Mucosa of rectum (tissue), 2 donors: Measurements from ENCODE around the gene EME1.
"Not testable (repeated sequence)": the region's sequence is repeated elsewhere in the genome, so short reads cannot be mapped to it uniquely, and the experiment has no call there.

ENCODE experiments used
- H3K27ac ChIP-seq, 2 donors: one replicate each; pipeline ENCODE4 v1.7.0; 2013; ENCODE audit warnings: inconsistent platforms in 2 of 2, low read depth in 2 of 2, low read length in 2 of 2
- H3K27me3 ChIP-seq, 2 donors: one replicate each; pipeline ENCODE4 v1.7.0; 2013; ENCODE audit warnings: low read length in 2 of 2; ENCODE audit not compliant: control insufficient read depth in 2 of 2, insufficient read depth in 2 of 2
- H3K36me3 ChIP-seq, 2 donors: one replicate each; pipeline ENCODE4 v1.7.0; 2013; ENCODE audit warnings: low read length in 2 of 2; ENCODE audit not compliant: control insufficient read depth in 2 of 2, insufficient read depth in 2 of 2
- H3K4me1 ChIP-seq, 2 donors: one replicate each; pipeline ENCODE4 v1.7.0; 2013; ENCODE audit warnings: low read length in 2 of 2, mild to moderate bottlenecking in 1 of 2; ENCODE audit not compliant: control insufficient read depth in 2 of 2, insufficient read depth in 2 of 2
- H3K4me3 ChIP-seq, 2 donors: one replicate each; pipeline ENCODE4 v1.7.0; 2013; ENCODE audit warnings: low read length in 2 of 2
- H3K9ac ChIP-seq, 2 donors: one replicate each; pipeline ENCODE4 v1.7.0; 2013; ENCODE audit warnings: low read length in 2 of 2, low read depth in 1 of 2, mild to moderate bottlenecking in 1 of 2
- H3K9me3 ChIP-seq, 2 donors: one replicate each; pipeline ENCODE4 v1.7.0; 2013; ENCODE audit warnings: low read length in 2 of 2; ENCODE audit not compliant: control insufficient read depth in 2 of 2
- donor health status: healthy.
- donor health status: Normal muscosa, but diverticular disease.

EME1 gene

DNA sequence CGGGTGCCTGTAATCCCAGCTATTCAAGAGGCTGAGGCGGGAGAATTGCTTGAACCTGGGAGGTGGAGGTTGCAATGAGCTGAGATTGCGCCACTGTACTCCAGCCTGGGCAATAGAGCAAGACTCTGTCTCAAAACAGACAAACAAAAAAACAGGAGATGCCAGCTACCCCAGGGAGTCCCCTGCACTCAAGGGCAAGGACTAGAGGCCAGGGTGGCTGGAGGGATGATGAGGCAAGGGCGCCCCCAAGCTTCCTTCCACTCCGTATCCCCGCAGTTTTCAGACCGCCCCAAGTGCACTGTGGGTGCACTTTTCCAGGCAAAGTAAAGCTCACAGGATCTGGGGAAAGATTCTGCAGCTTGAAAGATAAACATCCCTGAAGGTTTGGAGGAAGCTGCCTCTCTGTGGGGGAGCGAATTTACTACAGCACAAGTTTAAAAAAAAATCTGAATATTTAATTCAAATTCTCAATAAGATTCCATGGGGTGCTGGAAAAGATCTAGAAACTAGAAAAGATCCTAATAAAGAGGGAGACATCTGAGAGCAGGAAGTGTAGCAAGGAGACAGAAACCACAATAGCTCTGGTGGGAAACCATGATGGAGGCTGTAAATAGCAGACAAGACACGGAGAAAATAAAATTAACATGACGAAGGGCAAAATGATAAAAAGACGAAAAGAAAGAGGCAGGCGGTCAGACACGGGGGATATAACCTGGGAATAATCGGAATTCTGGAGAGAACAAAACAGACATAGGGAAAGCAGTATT is 39.6 kb upstream of the EME1 start:
- not testable (repeated sequence) for H3K9me3 ChIP-seq, H3K36me3 ChIP-seq, H3K27me3 ChIP-seq, H3K4me3 ChIP-seq, H3K9ac ChIP-seq, H3K27ac ChIP-seq, H3K4me1 ChIP-seq

GRCh38 chr17:50337956-50338355 is 35.1 kb upstream of the EME1 start:
- no peaks in the 10 kb centered on the region for H3K9me3 ChIP-seq
- no peak overlapping the region for H3K27ac ChIP-seq
- no peak overlapping the region for H3K9ac ChIP-seq
- no peaks in the 10 kb centered on the region for H3K27me3 ChIP-seq
- H3K36me3 ChIP-seq = no peaks in the 10 kb centered on the region
- H3K4me3 ChIP-seq = no peak overlapping the region
- H3K4me1 ChIP-seq = no peaks in the 10 kb centered on the region

- H3K36me3 ChIP-seq = no peaks in the 10 kb centered on the region
- H3K9me3 ChIP-seq = no peaks in the 10 kb centered on the region
- H3K27ac ChIP-seq = no peak overlapping the region
- H3K27me3 ChIP-seq = no peaks in the 10 kb centered on the region
- H3K4me3 ChIP-seq = no peak overlapping the region
- no peak overlapping the region for H3K9ac ChIP-seq
- H3K4me1 ChIP-seq = no peaks in the 10 kb centered on the region
Observed at GRCh38 chr17:50338645-50339044, 34.4 kb upstream of the EME1 start.

DNA sequence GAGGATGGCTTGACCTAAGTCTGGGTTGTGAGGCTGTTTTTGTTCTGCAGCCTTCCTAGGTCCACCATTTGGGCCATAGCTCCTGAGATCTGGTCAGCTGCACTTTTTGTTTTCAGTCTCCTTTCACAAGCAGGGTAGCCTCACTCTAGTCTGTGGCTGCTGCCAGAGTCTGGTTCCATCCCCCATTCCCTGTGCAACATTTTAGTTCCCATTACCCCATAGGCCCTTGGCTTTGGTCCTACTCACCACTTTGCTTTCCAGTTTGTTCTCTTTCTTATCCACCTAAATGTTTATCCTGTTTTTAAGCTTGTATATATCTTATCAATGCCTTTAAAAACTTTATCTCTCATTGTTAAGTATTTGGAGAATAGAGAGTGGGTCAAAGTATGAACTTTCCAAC is 33.6 kb upstream of the EME1 start:
- Histone ChIP-seq H3K9me3 (no peaks in the 10 kb centered on the region), H3K4me1 (peaks cover 0 to under 1% of the 10 kb centered on the region in 2 donors), H3K9ac (no peak overlapping the region), H3K27ac (no peak overlapping the region), H3K27me3 (no peaks in the 10 kb centered on the region), H3K36me3 (no peaks in the 10 kb centered on the region), H3K4me3 (no peak overlapping the region)

DNA sequence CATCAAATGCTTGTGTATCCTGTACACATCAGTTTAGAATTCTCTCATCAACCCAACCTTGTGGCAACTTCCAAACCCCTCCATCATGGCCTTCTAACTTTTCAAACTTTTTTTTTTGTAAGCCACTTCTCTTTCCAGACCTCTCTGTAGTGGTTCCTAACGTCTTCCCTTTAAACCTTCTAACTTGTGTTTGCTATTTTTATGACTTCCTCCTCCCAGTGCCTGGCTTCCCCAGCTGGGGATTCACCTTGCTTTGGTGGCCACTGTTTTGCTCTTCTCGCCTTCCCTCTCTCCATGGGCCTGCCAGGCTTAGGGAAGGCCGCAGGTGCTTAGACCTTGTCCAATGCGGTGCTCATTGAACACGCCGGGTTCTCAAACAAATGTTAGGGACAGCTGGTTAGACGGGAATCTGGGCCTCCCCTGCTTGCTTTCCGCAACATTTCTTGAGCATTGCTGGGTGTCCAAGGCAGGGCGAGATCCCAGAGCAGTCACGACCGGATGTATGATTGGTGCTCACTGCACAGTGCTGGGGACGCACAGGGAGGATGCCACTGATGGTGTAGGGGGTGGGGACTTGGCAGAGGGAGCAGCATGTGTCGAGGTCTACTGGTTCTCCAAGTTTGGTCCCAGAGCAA is 28.2 kb upstream of the EME1 start:
- Histone ChIP-seq H3K9ac (no peak overlapping the region), H3K9me3 (no peaks in the 10 kb centered on the region), H3K4me3 (peak overlapping the region in 1 of 2 donors; percentile 3)

DNA sequence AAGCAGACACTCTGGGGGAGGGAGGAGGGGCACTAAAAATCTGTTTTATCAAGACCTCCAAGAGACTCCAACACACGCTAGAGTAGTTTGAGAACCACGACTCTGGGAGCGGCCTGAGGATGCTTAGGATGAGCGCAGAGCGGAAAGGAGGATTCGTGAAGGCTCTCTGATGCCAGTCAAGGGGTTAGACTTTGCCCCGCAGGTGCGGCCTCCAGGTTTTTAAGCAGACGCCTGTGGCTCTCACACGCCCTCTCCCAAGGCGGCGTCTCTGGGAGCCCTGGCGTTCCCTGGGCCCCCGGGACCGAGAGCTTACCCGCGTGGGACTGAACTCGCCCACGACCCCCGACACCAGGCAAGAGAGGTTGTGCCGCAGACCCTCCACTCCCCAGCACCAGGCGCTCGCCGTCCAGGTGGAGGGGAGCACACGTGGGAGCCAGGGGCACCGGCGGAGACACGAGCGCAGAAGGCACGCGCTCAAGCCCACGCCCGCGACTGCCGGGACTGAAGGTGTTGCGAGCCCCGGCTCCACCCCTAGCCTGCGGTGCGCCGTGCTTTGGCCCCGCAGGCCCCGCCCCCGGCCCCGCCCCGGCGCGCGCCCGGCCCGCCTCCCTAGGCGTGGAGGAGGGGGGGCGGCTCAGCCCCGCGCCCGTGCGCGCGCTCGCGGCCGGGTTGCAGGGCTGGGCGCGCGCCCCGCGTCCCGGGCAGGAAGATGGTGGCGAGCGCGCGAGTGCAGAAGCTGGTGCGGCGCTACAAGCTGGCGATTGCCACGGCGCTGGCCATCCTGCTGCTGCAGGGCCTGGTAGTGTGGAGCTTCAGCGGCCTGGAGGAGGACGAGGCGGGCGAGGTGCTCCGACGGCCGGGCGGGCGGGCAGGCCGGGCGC is 27.4 kb upstream of the EME1 start, which contains the start of gene XYLT2:
Gene XYLT2 (plus strand): TSS at position 695 of the 881 bp plus-strand sequence. CDS start 15 bp downstream, at position 710.
- H3K4me1 ChIP-seq = peaks cover 15 to 22% of the 10 kb centered on the region in 2 donors
- no peaks in the 10 kb centered on the region for H3K27me3 ChIP-seq
- H3K9me3 ChIP-seq = no peaks in the 10 kb centered on the region
- H3K4me3 ChIP-seq = peak within 1 kb of the TSS; percentile 71 to 83
- H3K27ac ChIP-seq = peak within 1 kb of the TSS; percentile 63 to 77
- H3K36me3 ChIP-seq = no peaks in the 10 kb centered on the region
- H3K9ac ChIP-seq = peak within 1 kb of the TSS; percentile 72 to 80

More for the DNA sequence above, 28.2 kb upstream of the EME1 start:
- peak overlapping the region; percentile 63 to 77 for H3K27ac ChIP-seq
- peaks cover 15 to 22% of the 10 kb centered on the region in 2 donors for H3K4me1 ChIP-seq
- H3K27me3 ChIP-seq = no peaks in the 10 kb centered on the region
- no peaks in the 10 kb centered on the region for H3K36me3 ChIP-seq

GRCh38 chr17:50346313-50347116 is 26.5 kb upstream of the EME1 start:
- Histone ChIP-seq H3K9ac (peak overlapping the region; percentile 63 to 72), H3K4me3 (peak overlapping the region; percentile 71 to 83), H3K27ac (peak overlapping the region; percentile 17 to 56), H3K4me1 (peaks cover 15 to 22% of the 10 kb centered on the region in 2 donors), H3K36me3 (no peaks in the 10 kb centered on the region), H3K27me3 (no peaks in the 10 kb centered on the region), H3K9me3 (no peaks in the 10 kb centered on the region)

DNA sequence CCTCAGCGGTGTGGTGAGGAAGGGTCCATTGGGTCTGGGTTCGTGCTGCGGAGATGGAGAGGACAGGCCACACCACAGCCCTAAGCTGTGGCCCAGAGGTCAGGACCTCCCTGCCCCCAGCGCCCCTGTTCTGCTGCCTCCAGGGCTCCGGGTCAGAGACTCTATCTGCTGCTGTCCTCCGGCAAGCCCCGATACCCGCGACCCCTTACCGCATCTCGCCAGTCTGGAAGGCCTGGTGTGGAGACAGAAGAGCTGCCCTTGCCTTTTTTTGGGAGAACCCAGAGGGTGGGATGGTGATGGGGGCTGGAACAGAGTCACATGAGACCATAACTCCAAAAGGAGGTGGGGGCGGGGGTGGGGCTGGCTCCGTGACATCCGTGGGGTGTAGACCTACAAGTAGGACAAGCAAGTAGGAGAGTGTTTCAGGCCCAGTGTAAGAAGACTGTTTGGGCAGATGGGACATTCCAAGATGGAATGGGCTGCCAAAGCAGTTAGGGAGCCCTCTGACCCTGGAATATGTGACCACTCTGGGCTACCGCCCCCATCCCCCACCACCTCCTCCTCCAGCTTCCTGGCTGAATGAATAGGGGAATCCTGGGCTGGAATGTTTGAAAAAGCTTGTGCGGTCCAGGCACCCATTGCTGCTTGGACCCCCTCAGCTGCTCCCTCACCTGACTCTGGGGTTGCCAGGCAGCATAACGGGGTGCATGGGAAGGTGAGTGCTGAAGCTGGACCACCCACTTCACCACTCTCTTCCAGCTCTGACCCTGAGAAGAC is 25.7 kb upstream of the EME1 start:
- Histone ChIP-seq H3K4me3 (peak overlapping the region; percentile 71 to 83), H3K9ac (peak overlapping the region; percentile 63 to 72), H3K36me3 (no peaks in the 10 kb centered on the region), H3K4me1 (peaks cover 15 to 22% of the 10 kb centered on the region in 2 donors), H3K27ac (no peak overlapping the region), H3K9me3 (no peaks in the 10 kb centered on the region), H3K27me3 (no peaks in the 10 kb centered on the region)

GRCh38 chr17:50347894-50348291 is 25.1 kb upstream of the EME1 start:
- H3K27me3 ChIP-seq = no peaks in the 10 kb centered on the region
- H3K27ac ChIP-seq = no peak overlapping the region
- H3K9ac ChIP-seq = no peak overlapping the region
- no peak overlapping the region for H3K4me3 ChIP-seq
- no peaks in the 10 kb centered on the region for H3K36me3 ChIP-seq
- H3K9me3 ChIP-seq = no peaks in the 10 kb centered on the region
- peaks cover 15 to 22% of the 10 kb centered on the region in 2 donors for H3K4me1 ChIP-seq
